ENCODE data around the gene FURIN.

The FURIN gene

DNA sequence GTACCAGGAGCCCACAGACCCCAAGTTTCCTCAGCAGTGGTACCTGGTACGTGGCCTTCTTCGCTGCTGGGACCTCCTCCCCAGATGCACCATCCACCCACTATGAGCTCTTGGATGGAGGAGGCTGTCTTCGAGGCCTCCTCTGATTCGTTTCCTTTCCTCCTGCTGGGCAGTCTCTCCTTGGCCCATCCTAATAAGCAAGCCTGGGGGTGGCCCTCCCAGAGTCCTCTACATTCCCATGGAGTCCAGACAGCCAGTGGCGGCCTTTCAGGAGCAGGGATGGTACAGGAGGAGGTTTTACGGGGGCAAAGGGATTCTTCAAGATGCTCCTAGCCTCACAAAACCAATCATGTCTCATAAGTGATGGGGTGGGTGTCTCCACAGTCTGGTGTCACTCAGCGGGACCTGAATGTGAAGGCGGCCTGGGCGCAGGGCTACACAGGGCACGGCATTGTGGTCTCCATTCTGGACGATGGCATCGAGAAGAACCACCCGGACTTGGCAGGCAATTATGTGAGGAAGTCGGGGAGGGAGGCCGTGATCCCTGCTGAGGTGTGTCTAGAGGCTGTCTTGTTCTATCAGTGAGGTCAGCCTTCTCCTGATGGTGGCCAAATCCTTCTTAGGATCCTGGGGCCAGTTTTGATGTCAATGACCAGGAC, 8.3 kb downstream of the FURIN start:
- Histone ChIP-seq H3K27ac (replicated peaks) (no peak overlapping the region), H3K27me3 (ENCODE audit: insufficient read depth, poor library complexity, severe bottlenecking) (no peaks in the 10 kb centered on the region), H3K4me3 (replicated peaks; ENCODE audit: insufficient read depth, low read length) (no peak overlapping the region)
- no peak for DNase-seq (ENCODE audit: low read depth in 1 of 2, low spot score in 1 of 2)
- TF ChIP-seq, protein P1, sequence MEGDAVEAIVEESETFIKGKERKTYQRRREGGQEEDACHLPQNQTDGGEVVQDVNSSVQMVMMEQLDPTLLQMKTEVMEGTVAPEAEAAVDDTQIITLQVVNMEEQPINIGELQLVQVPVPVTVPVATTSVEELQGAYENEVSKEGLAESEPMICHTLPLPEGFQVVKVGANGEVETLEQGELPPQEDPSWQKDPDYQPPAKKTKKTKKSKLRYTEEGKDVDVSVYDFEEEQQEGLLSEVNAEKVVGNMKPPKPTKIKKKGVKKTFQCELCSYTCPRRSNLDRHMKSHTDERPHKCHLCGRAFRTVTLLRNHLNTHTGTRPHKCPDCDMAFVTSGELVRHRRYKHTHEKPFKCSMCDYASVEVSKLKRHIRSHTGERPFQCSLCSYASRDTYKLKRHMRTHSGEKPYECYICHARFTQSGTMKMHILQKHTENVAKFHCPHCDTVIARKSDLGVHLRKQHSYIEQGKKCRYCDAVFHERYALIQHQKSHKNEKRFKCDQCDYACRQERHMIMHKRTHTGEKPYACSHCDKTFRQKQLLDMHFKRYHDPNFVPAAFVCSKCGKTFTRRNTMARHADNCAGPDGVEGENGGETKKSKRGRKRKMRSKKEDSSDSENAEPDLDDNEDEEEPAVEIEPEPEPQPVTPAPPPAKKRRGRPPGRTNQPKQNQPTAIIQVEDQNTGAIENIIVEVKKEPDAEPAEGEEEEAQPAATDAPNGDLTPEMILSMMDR (IDR thresholded peaks at IDR 0.05; ENCODE audit: insufficient read depth, low read length) = no peak
- TF ChIP-seq, protein P2, sequence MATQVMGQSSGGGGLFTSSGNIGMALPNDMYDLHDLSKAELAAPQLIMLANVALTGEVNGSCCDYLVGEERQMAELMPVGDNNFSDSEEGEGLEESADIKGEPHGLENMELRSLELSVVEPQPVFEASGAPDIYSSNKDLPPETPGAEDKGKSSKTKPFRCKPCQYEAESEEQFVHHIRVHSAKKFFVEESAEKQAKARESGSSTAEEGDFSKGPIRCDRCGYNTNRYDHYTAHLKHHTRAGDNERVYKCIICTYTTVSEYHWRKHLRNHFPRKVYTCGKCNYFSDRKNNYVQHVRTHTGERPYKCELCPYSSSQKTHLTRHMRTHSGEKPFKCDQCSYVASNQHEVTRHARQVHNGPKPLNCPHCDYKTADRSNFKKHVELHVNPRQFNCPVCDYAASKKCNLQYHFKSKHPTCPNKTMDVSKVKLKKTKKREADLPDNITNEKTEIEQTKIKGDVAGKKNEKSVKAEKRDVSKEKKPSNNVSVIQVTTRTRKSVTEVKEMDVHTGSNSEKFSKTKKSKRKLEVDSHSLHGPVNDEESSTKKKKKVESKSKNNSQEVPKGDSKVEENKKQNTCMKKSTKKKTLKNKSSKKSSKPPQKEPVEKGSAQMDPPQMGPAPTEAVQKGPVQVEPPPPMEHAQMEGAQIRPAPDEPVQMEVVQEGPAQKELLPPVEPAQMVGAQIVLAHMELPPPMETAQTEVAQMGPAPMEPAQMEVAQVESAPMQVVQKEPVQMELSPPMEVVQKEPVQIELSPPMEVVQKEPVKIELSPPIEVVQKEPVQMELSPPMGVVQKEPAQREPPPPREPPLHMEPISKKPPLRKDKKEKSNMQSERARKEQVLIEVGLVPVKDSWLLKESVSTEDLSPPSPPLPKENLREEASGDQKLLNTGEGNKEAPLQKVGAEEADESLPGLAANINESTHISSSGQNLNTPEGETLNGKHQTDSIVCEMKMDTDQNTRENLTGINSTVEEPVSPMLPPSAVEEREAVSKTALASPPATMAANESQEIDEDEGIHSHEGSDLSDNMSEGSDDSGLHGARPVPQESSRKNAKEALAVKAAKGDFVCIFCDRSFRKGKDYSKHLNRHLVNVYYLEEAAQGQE (IDR thresholded peaks at IDR 0.05; ENCODE audit: insufficient replicate concordance, low read depth) = no peak
- TF ChIP-seq POLR2AphosphoS5 (IDR thresholded peaks at IDR 0.05; ENCODE audit: low read depth) (no peak), GABPA (IDR thresholded peaks at IDR 0.05; ENCODE audit: low read depth) (no peak), SPI1 (IDR thresholded peaks at IDR 0.05; ENCODE audit: borderline replicate concordance, low read depth) (no peak)

DNA sequence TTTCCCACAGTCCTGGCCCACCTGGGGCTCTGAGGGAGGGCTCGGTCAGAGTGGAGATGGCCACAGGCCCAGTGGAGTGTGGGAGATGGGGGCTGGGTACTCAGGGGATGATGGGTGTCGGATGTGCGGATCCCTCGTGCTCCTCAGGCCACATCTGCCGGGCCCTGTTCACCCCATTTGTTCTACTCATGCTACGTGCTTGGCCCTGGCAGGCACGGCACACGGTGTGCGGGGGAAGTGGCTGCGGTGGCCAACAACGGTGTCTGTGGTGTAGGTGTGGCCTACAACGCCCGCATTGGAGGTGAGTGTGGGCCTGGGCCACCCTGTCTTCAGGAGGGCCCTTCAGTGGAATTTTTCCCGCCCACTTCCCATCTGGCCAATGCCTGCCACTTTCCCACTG, 8.9 kb downstream of the FURIN start:
- H3K27ac ChIP-seq (replicated peaks) = no peak overlapping the region
- H3K27me3 ChIP-seq (ENCODE audit: insufficient read depth, poor library complexity, severe bottlenecking) = no peaks in the 10 kb centered on the region
- H3K4me3 ChIP-seq (replicated peaks; ENCODE audit: insufficient read depth, low read length) = no peak overlapping the region
- no peak for DNase-seq (ENCODE audit: low read depth in 1 of 2, low spot score in 1 of 2)
- no peak for TF ChIP-seq POLR2AphosphoS5 (IDR thresholded peaks at IDR 0.05; ENCODE audit: low read depth)
- TF ChIP-seq, protein P1 (IDR thresholded peaks at IDR 0.05; ENCODE audit: insufficient read depth, low read length) = no peak
- no peak for TF ChIP-seq GABPA (IDR thresholded peaks at IDR 0.05; ENCODE audit: low read depth)
- no peak for TF ChIP-seq SPI1 (IDR thresholded peaks at IDR 0.05; ENCODE audit: borderline replicate concordance, low read depth)
- TF ChIP-seq, protein P2 (IDR thresholded peaks at IDR 0.05; ENCODE audit: insufficient replicate concordance, low read depth) = no peak

DNA sequence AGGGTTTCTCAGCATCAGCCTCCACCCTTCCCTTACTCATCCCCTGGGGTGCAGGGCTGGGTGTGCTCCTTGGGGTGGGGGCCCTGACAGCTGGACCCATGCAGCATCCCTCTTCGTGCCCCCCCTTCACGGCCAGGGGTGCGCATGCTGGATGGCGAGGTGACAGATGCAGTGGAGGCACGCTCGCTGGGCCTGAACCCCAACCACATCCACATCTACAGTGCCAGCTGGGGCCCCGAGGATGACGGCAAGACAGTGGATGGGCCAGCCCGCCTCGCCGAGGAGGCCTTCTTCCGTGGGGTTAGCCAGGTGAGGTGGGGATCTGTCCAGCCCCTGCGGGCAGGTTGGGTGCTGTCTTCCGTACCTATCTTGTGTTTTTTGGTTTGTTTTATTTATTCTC, 9.6 kb downstream of the FURIN start:
- no peak overlapping the region for H3K4me3 ChIP-seq (replicated peaks; ENCODE audit: insufficient read depth, low read length)
- H3K27me3 ChIP-seq (ENCODE audit: insufficient read depth, poor library complexity, severe bottlenecking) = no peaks in the 10 kb centered on the region
- DNase-seq (ENCODE audit: low read depth in 1 of 2, low spot score in 1 of 2) = no peak
- no peak overlapping the region for H3K27ac ChIP-seq (replicated peaks)
- TF ChIP-seq SPI1 (IDR thresholded peaks at IDR 0.05; ENCODE audit: borderline replicate concordance, low read depth) = no peak
- TF ChIP-seq, protein P1 (IDR thresholded peaks at IDR 0.05; ENCODE audit: insufficient read depth, low read length) = no peak
- TF ChIP-seq GABPA (IDR thresholded peaks at IDR 0.05; ENCODE audit: low read depth) = no peak
- no peak for TF ChIP-seq POLR2AphosphoS5 (IDR thresholded peaks at IDR 0.05; ENCODE audit: low read depth)
- TF ChIP-seq, protein P2 (IDR thresholded peaks at IDR 0.05; ENCODE audit: insufficient replicate concordance, low read depth) = no peak

Data from HL-60 (cell line).